NT2/D1 (cell line): ENCODE measurements around the gene MALRD1.

Experiments
- YY1 ChIP-seq: IDR thresholded peaks from 2 replicates; pipeline ENCODE4 v1.6.1; 2011; ENCODE audit not compliant: insufficient read length, insufficient read depth
- ZNF274 ChIP-seq: IDR thresholded peaks from 2 replicates; pipeline ENCODE4 v1.6.1; 2011; ENCODE audit warnings: mild to moderate bottlenecking, low read depth, low read length

DNA sequence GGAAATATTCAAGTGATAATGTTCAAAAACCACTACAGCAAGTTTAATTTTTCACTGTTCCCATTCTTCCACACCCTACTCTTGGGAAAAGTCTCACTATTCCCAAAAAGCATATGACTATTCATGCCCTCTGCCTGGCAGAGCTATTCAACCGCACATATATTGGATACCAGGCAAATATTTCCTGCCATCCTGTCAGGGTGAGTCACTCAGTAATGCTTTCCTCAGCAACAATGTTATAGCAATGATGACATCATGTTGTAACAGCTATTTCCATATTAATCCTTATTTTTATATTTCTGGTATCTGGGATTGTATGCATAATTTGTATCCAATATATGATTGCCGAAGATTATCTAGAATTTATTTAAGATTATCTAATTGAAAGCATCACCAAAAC, 653.6 kb downstream of the MALRD1 start:
- TF ChIP-seq ZNF274 (no peak), YY1 (no peak)
